NCI-H510A (cell line): ENCODE data around the gene TRIM15.

ENCODE experiments used
- DNase-seq: peaks from one replicate; lab custom pipeline; 2025; lab: John Stamatoyannopoulos, UW

TRIM15 gene

GRCh38 chr6:30145818-30146217 is 17.5 kb upstream of the TRIM15 start:
- DNase-seq = no peak

- no peak for DNase-seq
These were observed 16.2 kb upstream of the TRIM15 start for GRCh38 chr6:30147096-30147495.

- DNase-seq = no peak
These were observed 14.1 kb upstream of the TRIM15 start for GRCh38 chr6:30149234-30149633.

GRCh38 chr6:30149858-30150550 is 13.3 kb upstream of the TRIM15 start:
- no peak for DNase-seq

- no peak for DNase-seq
These were observed 12.5 kb upstream of the TRIM15 start for GRCh38 chr6:30150671-30151395.

GRCh38 chr6:30151580-30151979 is 11.8 kb upstream of the TRIM15 start:
- no peak for DNase-seq

GRCh38 chr6:30152016-30152673 is 11.2 kb upstream of the TRIM15 start:
- no peak for DNase-seq

GRCh38 chr6:30152910-30153610 is 10.3 kb upstream of the TRIM15 start:
- no peak for DNase-seq

GRCh38 chr6:30154061-30154460 is 9.3 kb upstream of the TRIM15 start:
- no peak for DNase-seq

- DNase-seq = no peak
These were observed 8.4 kb upstream of the TRIM15 start for GRCh38 chr6:30154709-30155519.

GRCh38 chr6:30155520-30156261 is 7.7 kb upstream of the TRIM15 start:
- no peak for DNase-seq

GRCh38 chr6:30156262-30156599 is 7.1 kb upstream of the TRIM15 start:
- DNase-seq = no peak

- no peak for DNase-seq
These were observed 6.6 kb upstream of the TRIM15 start for GRCh38 chr6:30156774-30157173.

GRCh38 chr6:30157581-30157980 is 5.8 kb upstream of the TRIM15 start:
- no peak for DNase-seq

GRCh38 chr6:30157999-30158398 is 5.3 kb upstream of the TRIM15 start:
- DNase-seq = no peak

- DNase-seq = no peak
These were observed 4.8 kb upstream of the TRIM15 start for GRCh38 chr6:30158475-30159040.

- DNase-seq = no peak
These were observed 3.1 kb upstream of the TRIM15 start for GRCh38 chr6:30160008-30160784.

- no peak for DNase-seq
These were observed 2.4 kb upstream of the TRIM15 start, which contains the start of gene TRIM10 for GRCh38 chr6:30160785-30161531. Gene TRIM10 (minus strand): TSS chr6:30161211. CDS start chr6:30160858, 353 bp downstream.
